Choroid plexus epithelial cell (primary cell): ENCODE measurements around the gene XPO6.

Experiments used
- DNase-seq: peaks from one replicate; pipeline ENCODE4 v3.0.0-alpha.2; 2010; ENCODE audit warnings: low read depth
- H3K4me3 ChIP-seq: 2 replicates; pipeline ENCODE4 v1.5.1; 2011; ENCODE audit warnings: low read depth, mild to moderate bottlenecking, control low read depth, low read length, moderate library complexity
- TF ChIP-seq, protein P1 (sequence below): conservative IDR thresholded peaks from 2 replicates; pipeline ENCODE4 v1.5.1; 2011; ENCODE audit warnings: low read depth, mild to moderate bottlenecking, control low read depth, inconsistent platforms, low read length, moderate library complexity

XPO6 gene

DNA sequence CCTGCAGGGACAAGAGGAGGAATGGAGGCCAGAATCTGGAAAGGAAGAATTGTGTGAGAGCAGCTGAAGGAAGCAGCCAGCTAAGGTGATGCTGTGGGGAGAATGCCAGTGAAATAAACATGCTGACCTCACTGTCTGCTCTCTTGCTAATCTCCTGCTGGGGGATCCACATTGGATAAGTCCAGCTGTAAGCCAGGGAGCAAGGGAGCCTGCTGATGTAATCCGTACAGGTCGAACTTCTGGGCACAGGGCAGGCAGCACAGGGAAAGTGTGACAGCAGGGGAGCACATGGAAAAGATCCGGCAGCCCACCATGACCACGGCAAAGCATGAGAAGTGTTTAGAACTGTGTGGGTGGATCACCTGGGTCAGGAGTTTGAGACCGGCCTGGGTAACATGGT lies 7.5 kb upstream of the XPO6 start:
- H3K4me3 ChIP-seq: no peak overlapping the region
- DNase-seq: peak; percentile 62
- TF ChIP-seq, protein P1, sequence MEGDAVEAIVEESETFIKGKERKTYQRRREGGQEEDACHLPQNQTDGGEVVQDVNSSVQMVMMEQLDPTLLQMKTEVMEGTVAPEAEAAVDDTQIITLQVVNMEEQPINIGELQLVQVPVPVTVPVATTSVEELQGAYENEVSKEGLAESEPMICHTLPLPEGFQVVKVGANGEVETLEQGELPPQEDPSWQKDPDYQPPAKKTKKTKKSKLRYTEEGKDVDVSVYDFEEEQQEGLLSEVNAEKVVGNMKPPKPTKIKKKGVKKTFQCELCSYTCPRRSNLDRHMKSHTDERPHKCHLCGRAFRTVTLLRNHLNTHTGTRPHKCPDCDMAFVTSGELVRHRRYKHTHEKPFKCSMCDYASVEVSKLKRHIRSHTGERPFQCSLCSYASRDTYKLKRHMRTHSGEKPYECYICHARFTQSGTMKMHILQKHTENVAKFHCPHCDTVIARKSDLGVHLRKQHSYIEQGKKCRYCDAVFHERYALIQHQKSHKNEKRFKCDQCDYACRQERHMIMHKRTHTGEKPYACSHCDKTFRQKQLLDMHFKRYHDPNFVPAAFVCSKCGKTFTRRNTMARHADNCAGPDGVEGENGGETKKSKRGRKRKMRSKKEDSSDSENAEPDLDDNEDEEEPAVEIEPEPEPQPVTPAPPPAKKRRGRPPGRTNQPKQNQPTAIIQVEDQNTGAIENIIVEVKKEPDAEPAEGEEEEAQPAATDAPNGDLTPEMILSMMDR: no peak

DNA sequence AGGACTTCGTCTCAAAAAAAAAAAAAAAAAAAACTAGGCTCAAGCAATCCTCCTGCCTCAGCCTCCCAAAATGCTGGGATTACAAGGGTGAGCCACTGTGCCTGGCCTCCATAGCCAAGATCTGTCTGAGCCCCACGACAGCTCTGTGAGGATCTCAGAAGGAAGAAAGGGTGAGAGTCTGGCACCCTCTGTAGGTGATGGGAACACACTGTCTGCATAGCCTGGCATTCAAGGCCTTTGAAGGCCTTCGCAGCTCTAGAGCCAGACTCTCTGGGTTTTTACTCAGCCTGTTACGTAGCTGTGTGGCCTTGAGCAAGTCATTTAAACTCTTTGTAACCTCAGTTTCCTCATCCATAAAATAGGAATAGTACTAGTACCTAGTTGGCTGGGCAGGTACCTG lies 6.3 kb upstream of the XPO6 start:
- no peak overlapping the region for H3K4me3 ChIP-seq
- DNase-seq: peak; percentile 78
- TF ChIP-seq, protein P1: peak; percentile 81

DNA sequence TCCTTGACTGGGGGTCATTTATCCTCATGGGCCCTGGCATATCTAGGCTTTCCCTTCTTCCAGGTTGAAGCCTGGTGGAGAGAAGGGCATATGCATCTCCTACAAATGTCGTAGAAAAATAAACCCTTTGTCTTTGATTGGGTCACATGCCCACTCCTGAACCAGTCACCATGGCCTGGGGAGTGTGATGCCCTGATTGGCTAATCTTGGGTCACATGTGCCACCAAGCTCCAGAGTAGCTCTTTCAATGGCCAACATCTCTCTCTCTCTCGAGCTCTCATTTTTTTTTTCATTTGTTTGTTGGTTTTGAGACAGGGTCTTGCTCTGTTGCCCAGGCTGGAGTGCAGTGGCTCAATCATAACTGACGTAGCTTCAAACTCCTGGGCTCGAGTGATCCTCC lies 5.6 kb upstream of the XPO6 start:
- no peak for DNase-seq
- H3K4me3 ChIP-seq: no peak overlapping the region
- TF ChIP-seq, protein P1: no peak

DNA sequence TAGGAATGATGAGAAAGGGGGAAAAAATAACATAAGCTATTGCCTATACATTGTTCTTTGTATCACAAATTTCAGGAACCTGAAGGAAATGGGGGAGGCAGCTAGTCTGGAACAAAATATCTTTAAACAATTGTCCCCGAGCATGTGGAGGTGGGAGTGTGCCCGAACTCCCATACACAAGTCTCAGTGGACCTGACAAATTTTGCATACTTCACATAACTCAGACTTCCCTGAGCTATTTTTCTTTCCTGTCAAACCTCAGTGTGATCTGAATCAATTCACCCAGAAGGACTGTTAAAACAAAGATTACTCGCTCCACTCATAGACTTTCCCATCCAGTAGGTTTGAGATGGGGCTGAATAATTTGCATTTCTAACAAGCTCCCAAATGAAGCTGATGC lies 1.6 kb upstream of the XPO6 start:
- DNase-seq: no peak
- TF ChIP-seq, protein P1: no peak
- no peak overlapping the region for H3K4me3 ChIP-seq

DNA sequence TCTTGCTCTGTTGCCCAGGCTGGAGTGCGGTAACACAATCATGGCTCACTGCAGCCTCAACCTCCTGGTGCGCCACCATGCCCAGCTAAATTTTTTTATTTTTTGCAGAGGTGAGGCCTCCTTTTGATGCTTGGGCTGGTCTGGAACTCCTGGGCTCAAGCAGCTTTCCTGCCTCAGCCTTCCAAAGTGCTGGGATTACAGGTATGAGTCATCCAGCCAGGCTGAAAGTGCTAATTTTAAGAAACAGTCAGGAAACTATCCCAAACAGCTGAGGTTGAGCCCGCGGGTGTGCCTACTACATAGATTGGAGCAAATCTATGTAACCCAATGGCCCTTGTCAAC lies 738 bp upstream of the XPO6 start:
- TF ChIP-seq, protein P1: no peak
- DNase-seq: no peak
- peak overlapping the region; percentile 83 for H3K4me3 ChIP-seq

DNA sequence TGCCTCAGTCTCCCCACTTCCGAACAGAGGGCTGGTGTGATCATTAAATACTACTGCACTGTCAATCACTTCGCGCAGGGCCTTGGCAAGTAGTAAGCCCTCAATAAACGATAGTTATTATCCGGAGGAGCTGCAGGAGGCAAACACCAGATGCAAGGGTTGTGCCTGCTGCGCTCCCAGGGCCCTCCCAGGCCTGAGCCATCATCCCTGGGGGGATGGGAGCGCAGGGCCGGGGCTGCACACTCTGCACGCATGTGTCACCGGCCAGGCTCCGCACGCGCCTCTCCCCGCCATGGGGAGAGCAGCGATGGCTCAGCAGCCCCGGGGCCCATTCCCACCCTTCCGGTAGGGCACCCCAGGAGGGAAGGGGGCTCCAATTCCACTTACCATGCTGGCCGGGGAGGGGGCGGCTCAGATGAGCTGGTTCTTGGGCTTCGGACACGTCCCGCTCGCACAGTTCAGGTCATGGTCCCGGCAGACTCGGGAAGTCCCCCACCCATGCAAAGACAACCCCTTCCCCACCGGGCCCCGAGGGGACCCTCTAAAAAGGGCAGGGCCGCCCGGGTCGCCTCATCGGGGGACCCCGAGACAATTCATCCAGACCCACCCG lies 681 bp downstream of the XPO6 start:
- peak overlapping the region; percentile 83 for H3K4me3 ChIP-seq
- TF ChIP-seq, protein P1: no peak
- DNase-seq: peak; percentile 71

DNA sequence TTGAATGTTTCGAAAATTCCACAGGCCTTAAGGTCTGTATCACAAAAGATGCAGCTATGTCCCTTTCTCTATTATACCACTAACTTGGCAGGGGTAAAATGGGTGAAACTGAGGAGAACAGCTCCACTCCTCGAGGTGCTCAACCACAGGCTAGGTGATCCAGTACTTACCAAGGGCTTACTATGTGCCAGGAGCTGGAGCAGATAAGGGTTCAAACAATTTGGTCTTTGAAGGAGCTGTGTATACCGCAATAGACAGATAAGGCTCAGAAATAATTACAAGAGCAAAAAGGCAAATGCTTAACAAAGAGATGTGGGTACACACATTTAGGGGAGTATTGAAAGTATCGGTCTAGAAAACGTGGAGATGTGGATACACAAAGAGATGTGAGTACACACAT lies 1.5 kb downstream of the XPO6 start:
- TF ChIP-seq, protein P1: no peak
- no peak for DNase-seq
- H3K4me3 ChIP-seq: peak overlapping the region; percentile 83
